HepG2 (cell line): ENCODE measurements around the gene ADAM22. TPM values are rescaled to one million over a fixed set of nuclear protein-coding genes. Genes with fewer than 3 reads are reported as not detected.

ENCODE experiments used
- ATAC-seq: fragments of 200-7000 bp; cut with Tn5 transposase; 3 replicates; pipeline ENCODE4 v1.9.1; 2020; ENCODE audit warnings: mild to moderate bottlenecking, moderate library complexity
- BruUV-seq: library from RNA; stranded (reverse); fragments of 400-500 nt; replicated peaks from 2 replicates; lab custom pipeline; 2021; lab: Mats Ljungman, UMichigan
- CTCF ChIA-PET: fragments of 300-600 bp; formaldehyde crosslinking; extraction: SDS; loops from one replicate; lab custom pipeline; 2021; ENCODE audit warnings: low total read pairs, inconsistent platforms, low intra/inter-chr PET ratio; lab: Yijun Ruan, JAX
- POLR2A ChIA-PET: fragments of 350-600 bp; sonication (Branson Sonifier 250); formaldehyde crosslinking; loops from one replicate; lab custom pipeline; 2020; ENCODE audit warnings: antibody characterized with exemption, inconsistent platforms; lab: Yijun Ruan, JAX
- DNase-seq: peaks from one replicate; pipeline ENCODE4 v3.0.0-alpha.2; 2015; ENCODE audit warnings: low spot score
- FAIRE-seq: peaks from 3 replicates; lab custom pipeline; 2011; peaks lifted over from hg19 to GRCh38; lab: Jason Lieb, UNC
- H2AFZ ChIP-seq: one replicate; pipeline ENCODE4 v1.6.1; 2011; ENCODE audit warnings: low read length, inconsistent platforms
- H3K27ac ChIP-seq: fragments of 300-600 bp; 3 replicates; pipeline ENCODE4 v1.8.0; 2011; ENCODE audit warnings: mixed run types, mild to moderate bottlenecking, mixed read lengths, low read length, inconsistent platforms; ENCODE audit not compliant: insufficient read depth; ENCODE audit errors: extremely low read length
- H3K27me3 ChIP-seq, 2 experiments: fragments of 200-600 bp in 1 of 2; 2 replicates in 1 of 2; 3 replicates in 1 of 2; pipeline versions ENCODE4 v1.6.0 to v1.8.0; 2011; ENCODE audit warnings: low read length in 2 of 2, mild to moderate bottlenecking in 2 of 2, moderate library complexity in 2 of 2, inconsistent platforms in 1 of 2; ENCODE audit not compliant: insufficient read depth in 2 of 2, control insufficient read depth in 1 of 2
- H3K36me3 ChIP-seq, 2 experiments: fragments of 200-600 bp in 1 of 2; replicated peaks in 1 of 2; 2 replicates in 1 of 2; 3 replicates in 1 of 2; pipeline versions ENCODE4 v1.5.1 to v1.8.0; 2011; ENCODE audit warnings: low read length in 2 of 2, inconsistent platforms in 1 of 2; ENCODE audit not compliant: insufficient read depth in 2 of 2, control insufficient read depth in 1 of 2
- H3K4me1 ChIP-seq: 2 replicates; pipeline ENCODE4 v1.5.1; 2012; ENCODE audit warnings: low read length, inconsistent platforms; ENCODE audit not compliant: insufficient read depth
- H3K4me2 ChIP-seq: 2 replicates; pipeline ENCODE4 v1.6.0; 2011; ENCODE audit warnings: low read depth, low read length, inconsistent platforms
- H3K4me3 ChIP-seq, 3 experiments: fragments of 200-600 bp in 1 of 3; sonication (generic), shearing (Covaris generic) in 1 of 3; replicated peaks in 1 of 3; 2 replicates each; pipeline ENCODE4 v1.5.1; 2011 to 2016; ENCODE audit warnings: low read length in 3 of 3, inconsistent platforms in 2 of 3, low read depth in 2 of 3, mild to moderate bottlenecking in 2 of 3, control low read depth in 1 of 3, mixed read lengths in 1 of 3; ENCODE audit not compliant: insufficient read depth in 1 of 3
- H3K79me2 ChIP-seq: one replicate; pipeline ENCODE4 v1.6.1; 2011; ENCODE audit warnings: low read length, inconsistent platforms; ENCODE audit not compliant: insufficient read depth
- H3K9ac ChIP-seq: 2 replicates; pipeline ENCODE4 v1.6.0; 2011; ENCODE audit warnings: mild to moderate bottlenecking, low read depth, low read length, inconsistent platforms; ENCODE audit not compliant: insufficient read depth
- H3K9me3 ChIP-seq: 2 replicates; pipeline ENCODE4 v1.5.1; 2012; ENCODE audit warnings: mild to moderate bottlenecking, low read length
- H4K20me1 ChIP-seq: 2 replicates; pipeline ENCODE4 v1.6.0; 2011; ENCODE audit warnings: inconsistent platforms, mild to moderate bottlenecking, low read length, moderate library complexity; ENCODE audit not compliant: insufficient read depth
- ATF7 ChIP-seq, 2 experiments: fragments of 450-650 bp in 1 of 2; sonication (generic) in 1 of 2; formaldehyde crosslinking in 1 of 2; IDR thresholded peaks; 2 replicates each; pipeline versions ENCODE4 v1.4.0 to v1.6.1; 2016 to 2020; ENCODE audit warnings: antibody characterized with exemption in 1 of 2, mild to moderate bottlenecking in 1 of 2, missing genetic modification reagents in 1 of 2
- CREM ChIP-seq, 2 experiments: sonication (generic) in 1 of 2; formaldehyde crosslinking in 1 of 2; IDR thresholded peaks; 2 replicates each; pipeline versions ENCODE4 v1.4.0 to v1.6.1; 2016 to 2020; ENCODE audit warnings: antibody characterized with exemption in 1 of 2, mild to moderate bottlenecking in 1 of 2, missing genetic modification reagents in 1 of 2
- LCORL ChIP-seq, 2 experiments: fragments of 450-650 bp in 1 of 2; sonication (generic) in 1 of 2; formaldehyde crosslinking in 1 of 2; IDR thresholded peaks; 2 replicates each; pipeline versions ENCODE4 v1.5.0 to v1.6.1; 2017 to 2020; ENCODE audit warnings: antibody characterized with exemption in 1 of 2, missing genetic modification reagents in 1 of 2
- MAFF ChIP-seq: IDR thresholded peaks from 2 replicates; pipeline ENCODE4 v1.6.1; 2011; ENCODE audit warnings: low read depth, low read length, improper control_type of control experiment
- MAFK ChIP-seq, 2 experiments: IDR thresholded peaks in 1 of 2; conservative IDR thresholded peaks in 1 of 2; 2 replicates each; pipeline ENCODE4 v1.6.1; 2011; ENCODE audit warnings: improper control_type of control experiment in 2 of 2, low read length in 2 of 2
- SAFB2 ChIP-seq: sonication (generic); formaldehyde crosslinking; IDR thresholded peaks from 2 replicates; pipeline ENCODE4 v1.5.1; 2020; ENCODE audit warnings: missing genetic modification reagents, low read depth, mild to moderate bottlenecking, borderline replicate concordance
- SP140L ChIP-seq: sonication (generic); formaldehyde crosslinking; IDR thresholded peaks from 2 replicates; pipeline ENCODE4 v1.4.0; 2020; ENCODE audit warnings: missing genetic modification reagents, borderline replicate concordance
- TCF7 ChIP-seq: sonication (generic); IDR thresholded peaks from 2 replicates; pipeline ENCODE4 v1.6.1; 2016; ENCODE audit warnings: antibody characterized with exemption, low read depth
- ZNF234 ChIP-seq: sonication (generic); formaldehyde crosslinking; conservative IDR thresholded peaks from 2 replicates; pipeline ENCODE4 v1.5.1; 2020; ENCODE audit warnings: mild to moderate bottlenecking, missing genetic modification reagents
- ZSCAN20 ChIP-seq: sonication (generic); formaldehyde crosslinking; IDR thresholded peaks from 2 replicates; pipeline ENCODE4 v1.4.0; 2020; ENCODE audit warnings: missing genetic modification reagents, mild to moderate bottlenecking, borderline replicate concordance
- WGBS: methylation state at CpG from one replicate; pipeline ENCODE4 v1.1.6; 2017; ENCODE audit warnings: low lambda C conversion rate; 5-methylcytosine and 5-hydroxymethylcytosine counted together
- in situ Hi-C: cut with HindIII; loops from 2 replicates; pipeline ENCODE4 v1.10.0; 2017; ENCODE audit warnings: low pct_unique_long_range_greater_than_20kb; ENCODE audit not compliant: extremely low pct_ligation_motif_present
- intact Hi-C: fragments of 100-400 bp; cut with micrococcal nuclease; formaldehyde crosslinking; loops from one replicate; pipeline ENCODE4 v1.10.0; 2022; ENCODE audit not compliant: unreplicated experiment
- polyA plus RNA-seq, 8 experiments: library from polyadenylated mRNA; depleted of rRNA in 3 of 8; stranded (reverse) in 7 of 8; unstranded in 1 of 8; fragments of >200 nt; fragmentation: Illumina TruSeq in 4 of 8; extraction: Trizol in 4 of 8; gene quantifications; 2 replicates each; pipeline versions ENCODE4 v1.2.1 to v1.2.3, GENCODE V29; 2011 to 2016; ENCODE audit warnings: low read depth in 4 of 8, missing spikeins in 1 of 8, mixed read lengths in 1 of 8; ENCODE audit not compliant: insufficient read depth in 1 of 8
- total RNA-seq, 5 experiments: library from RNA; depleted of rRNA; stranded (reverse); fragments of >200 nt; fragmentation: Illumina TruSeq; extraction: Trizol; gene quantifications; 2 replicates each; pipeline ENCODE4 v1.2.3, GENCODE V29; 2016; ENCODE audit warnings: low read depth in 1 of 5
- TF ChIP-seq, protein P1 (sequence below): sonication (generic); formaldehyde crosslinking; IDR thresholded peaks from 2 replicates; pipeline ENCODE4 v1.5.0; 2020; ENCODE audit warnings: missing genetic modification reagents
- TF ChIP-seq, protein P2 (sequence below): sonication (generic); formaldehyde crosslinking; conservative IDR thresholded peaks from 2 replicates; pipeline ENCODE4 v1.4.0; 2020; ENCODE audit warnings: missing genetic modification reagents

The ADAM22 gene
- total and polyA plus RNA-seq, 2 of the 13 experiments (the other 11 are each of a cell fraction or from before 2014, with no cell fraction given), result 1.9 to 6.7 TPM

DNA sequence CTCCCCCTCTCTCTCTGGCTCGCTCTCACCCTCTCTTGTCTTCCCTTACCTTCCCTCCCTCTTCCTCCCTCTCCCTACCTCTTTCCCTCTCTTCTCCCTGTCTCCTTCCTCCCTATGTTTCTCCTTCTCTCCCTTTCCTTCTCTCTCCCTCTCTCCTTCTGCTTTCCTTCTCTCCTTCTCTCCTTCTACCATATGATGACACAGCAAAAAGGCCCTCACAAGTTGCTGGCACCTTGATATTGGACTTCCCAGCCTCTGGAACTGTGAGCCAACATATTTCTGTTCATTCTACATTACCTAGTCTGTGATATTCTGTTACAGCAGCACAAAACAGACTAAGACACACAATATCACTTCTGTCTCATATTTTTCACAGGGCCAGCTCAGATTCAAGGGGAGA is 135.0 kb downstream of the ADAM22 start:
- no peak overlapping the region for H3K9ac ChIP-seq
- H3K36me3 ChIP-seq, result no peaks in the 10 kb centered on the region
- ChIA-PET POLR2A (no interaction called here), CTCF (no interaction called here)
- in situ Hi-C loops (no loop called here), intact Hi-C loops (no loop called here)
- no peaks in the 10 kb centered on the region for H3K4me1 ChIP-seq
- FAIRE-seq (no peak), ATAC-seq (no peak), DNase-seq (no peak)
- no peaks in the 10 kb centered on the region for H3K9me3 ChIP-seq
- H4K20me1 ChIP-seq, result no peaks in the 10 kb centered on the region
- BruUV-seq, result no TSS peak
- 41% methylated on average over 1 of the region's 1 CpG for WGBS
- no peak overlapping the region for H3K4me2 ChIP-seq
- H3K4me3 ChIP-seq, result no peak overlapping the region
- H3K79me2 ChIP-seq, result no peaks in the 10 kb centered on the region
- no peak overlapping the region for H3K27ac ChIP-seq
- TF ChIP-seq, protein P1, sequence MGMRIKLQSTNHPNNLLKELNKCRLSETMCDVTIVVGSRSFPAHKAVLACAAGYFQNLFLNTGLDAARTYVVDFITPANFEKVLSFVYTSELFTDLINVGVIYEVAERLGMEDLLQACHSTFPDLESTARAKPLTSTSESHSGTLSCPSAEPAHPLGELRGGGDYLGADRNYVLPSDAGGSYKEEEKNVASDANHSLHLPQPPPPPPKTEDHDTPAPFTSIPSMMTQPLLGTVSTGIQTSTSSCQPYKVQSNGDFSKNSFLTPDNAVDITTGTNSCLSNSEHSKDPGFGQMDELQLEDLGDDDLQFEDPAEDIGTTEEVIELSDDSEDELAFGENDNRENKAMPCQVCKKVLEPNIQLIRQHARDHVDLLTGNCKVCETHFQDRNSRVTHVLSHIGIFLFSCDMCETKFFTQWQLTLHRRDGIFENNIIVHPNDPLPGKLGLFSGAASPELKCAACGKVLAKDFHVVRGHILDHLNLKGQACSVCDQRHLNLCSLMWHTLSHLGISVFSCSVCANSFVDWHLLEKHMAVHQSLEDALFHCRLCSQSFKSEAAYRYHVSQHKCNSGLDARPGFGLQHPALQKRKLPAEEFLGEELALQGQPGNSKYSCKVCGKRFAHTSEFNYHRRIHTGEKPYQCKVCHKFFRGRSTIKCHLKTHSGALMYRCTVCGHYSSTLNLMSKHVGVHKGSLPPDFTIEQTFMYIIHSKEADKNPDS (CRISPR knock-in tag), result no peak
- TF ChIP-seq ATF7 (IDR thresholded peaks at IDR 0.05), result no peak
- TF ChIP-seq ATF7 (CRISPR knock-in tag; IDR thresholded peaks at IDR 0.05), result no peak
- peak; percentile 73 for TF ChIP-seq MAFF
- TF ChIP-seq MAFK (conservative IDR thresholded peaks at IDR 0.05 in 1 of 2, IDR thresholded peaks at IDR 0.05 in 1 of 2; ENCODE audit: low read length in 2 of 2), result peak; percentile 77 to 86
- H2AFZ ChIP-seq, result no peak overlapping the region
- no peaks in the 10 kb centered on the region for H3K27me3 ChIP-seq

DNA sequence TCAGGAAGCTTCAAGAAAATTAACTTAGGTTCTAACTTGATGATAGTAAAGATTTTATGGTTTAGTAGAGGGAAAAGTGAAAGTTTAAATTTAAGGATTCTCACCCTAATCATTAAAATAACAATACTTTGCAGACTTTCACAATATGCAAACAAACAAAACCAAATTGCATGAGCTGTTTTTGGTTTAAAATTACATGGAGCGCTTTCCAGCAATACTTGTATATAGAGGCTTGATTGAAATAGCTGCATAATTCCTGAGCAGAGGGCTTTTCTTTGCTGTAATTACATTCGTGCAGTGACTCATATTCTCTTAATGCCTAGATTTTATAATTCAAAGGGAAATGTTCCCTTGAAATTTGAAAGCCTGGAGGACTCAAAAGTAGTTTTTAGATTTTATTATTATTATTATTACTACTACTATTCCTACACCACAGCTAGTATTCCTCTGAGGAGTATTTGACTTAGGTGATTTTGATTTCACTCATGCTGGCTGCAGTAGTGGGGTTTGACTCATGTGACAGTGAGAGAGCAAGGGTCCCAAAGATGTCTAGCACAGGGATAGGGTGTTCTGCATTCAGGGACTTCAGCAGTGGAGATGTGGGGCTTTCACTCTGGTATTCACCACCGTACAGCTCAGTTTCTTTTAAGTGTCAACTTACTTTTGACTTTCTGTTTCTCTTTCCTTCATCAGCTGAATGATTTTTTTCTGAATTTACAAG is 138.1 kb downstream of the ADAM22 start:
- in situ Hi-C loops, result no loop called here
- no peaks in the 10 kb centered on the region for H3K4me1 ChIP-seq
- no TSS peak for BruUV-seq
- H3K27me3 ChIP-seq, result no peaks in the 10 kb centered on the region
- intact Hi-C loops, result no loop called here
- H4K20me1 ChIP-seq, result no peaks in the 10 kb centered on the region
- no peak overlapping the region for H3K4me3 ChIP-seq
- FAIRE-seq (no peak), ATAC-seq (no peak), DNase-seq (no peak)
- ChIA-PET POLR2A (no interaction called here), CTCF (no interaction called here)
- no peak overlapping the region for H3K27ac ChIP-seq
- no peak overlapping the region for H3K9ac ChIP-seq
- no peaks in the 10 kb centered on the region for H3K9me3 ChIP-seq
- 38% methylated on average over 3 of the region's 3 CpGs for WGBS
- no peak overlapping the region for H3K4me2 ChIP-seq
- H3K36me3 ChIP-seq, result no peaks in the 10 kb centered on the region
- no peak overlapping the region for H2AFZ ChIP-seq
- no peaks in the 10 kb centered on the region for H3K79me2 ChIP-seq
- no peak for TF ChIP-seq TCF7
- no peak for TF ChIP-seq SAFB2 (CRISPR knock-in tag)
- no peak for TF ChIP-seq LCORL (IDR thresholded peaks at IDR 0.05)
- no peak for TF ChIP-seq LCORL (CRISPR knock-in tag; IDR thresholded peaks at IDR 0.05)
- TF ChIP-seq, protein P2, sequence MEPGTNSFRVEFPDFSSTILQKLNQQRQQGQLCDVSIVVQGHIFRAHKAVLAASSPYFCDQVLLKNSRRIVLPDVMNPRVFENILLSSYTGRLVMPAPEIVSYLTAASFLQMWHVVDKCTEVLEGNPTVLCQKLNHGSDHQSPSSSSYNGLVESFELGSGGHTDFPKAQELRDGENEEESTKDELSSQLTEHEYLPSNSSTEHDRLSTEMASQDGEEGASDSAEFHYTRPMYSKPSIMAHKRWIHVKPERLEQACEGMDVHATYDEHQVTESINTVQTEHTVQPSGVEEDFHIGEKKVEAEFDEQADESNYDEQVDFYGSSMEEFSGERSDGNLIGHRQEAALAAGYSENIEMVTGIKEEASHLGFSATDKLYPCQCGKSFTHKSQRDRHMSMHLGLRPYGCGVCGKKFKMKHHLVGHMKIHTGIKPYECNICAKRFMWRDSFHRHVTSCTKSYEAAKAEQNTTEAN (CRISPR knock-in tag), result no peak
- TF ChIP-seq CREM (IDR thresholded peaks at IDR 0.05), result no peak
- TF ChIP-seq CREM (CRISPR knock-in tag; IDR thresholded peaks at IDR 0.05), result no peak
- TF ChIP-seq SP140L, result no peak
- TF ChIP-seq ZNF234 (CRISPR knock-in tag), result no peak
- TF ChIP-seq ZSCAN20 (CRISPR knock-in tag), result no peak
